Ovary (tissue), 3 donors: ENCODE measurements around the gene CHMP3.

Experiments used
- CTCF ChIP-seq, 3 donors: fragments of 450-650 bp in 2 of 3; fragments of 200-600 bp in 1 of 3; IDR thresholded peaks; one replicate each; pipeline versions ENCODE4 v1.5.1 to v1.8.0; 2016 to 2022; ENCODE audit warnings: antibody characterized with exemption in 3 of 3, mild to moderate bottlenecking in 1 of 3
- EP300 ChIP-seq: sonication (generic); formaldehyde crosslinking; IDR thresholded peaks from one replicate; pipeline ENCODE4 v1.6.1; 2017; ENCODE audit warnings: antibody characterized with exemption
- POLR2A ChIP-seq: fragments of 450-650 bp; IDR thresholded peaks from one replicate; pipeline ENCODE4 v1.6.1; 2017; ENCODE audit warnings: antibody characterized with exemption, mild to moderate bottlenecking, moderate library complexity
- donor health status: DM: no; HTN: no; CAD: no.

- TF ChIP-seq EP300, result no peak
- no peak for TF ChIP-seq POLR2A
- no peak for TF ChIP-seq CTCF (IDR thresholded peaks at IDR 0.05)
Observed at GRCh38 chr2:86519349-86519748, 43.9 kb downstream of the CHMP3 start.
